IMR-90 (cell line): ENCODE results near the gene CARD10. TPM values are rescaled to one million over a fixed set of nuclear protein-coding genes. Genes with fewer than 3 reads are reported as not detected.

ENCODE experiments used
- ATAC-seq: fragments of 200-7000 bp; cut with Tn5 transposase; 2 replicates; pipeline ENCODE4 v1.9.1; 2020; ENCODE audit warnings: low read depth, mild to moderate bottlenecking, moderate library complexity
- BruUV-seq: library from RNA; stranded (reverse); fragments of 400-500 nt; replicated peaks from 2 replicates; lab custom pipeline; 2021; lab: Mats Ljungman, UMichigan
- CTCF ChIA-PET: fragments of 300-600 bp; formaldehyde crosslinking; extraction: SDS; loops from one replicate; lab custom pipeline; 2021; ENCODE audit warnings: antibody characterized with exemption; lab: Yijun Ruan, JAX
- POLR2A ChIA-PET: fragments of 300-600 bp; sonication (Branson Sonifier 250); formaldehyde crosslinking; loops from one replicate; lab custom pipeline; 2022; ENCODE audit warnings: antibody characterized with exemption; ENCODE audit not compliant: unreplicated experiment; lab: Charles Lee
- DNase-seq: peaks from one replicate; pipeline ENCODE4 v3.0.0; 2013
- H2AFZ ChIP-seq: replicated peaks from 2 replicates; pipeline ENCODE3; 2013; ENCODE audit warnings: low read length, mild to moderate bottlenecking; ENCODE audit not compliant: poor library complexity
- H2AK5ac ChIP-seq: 2 replicates; pipeline ENCODE4 v1.6.1; 2013; ENCODE audit warnings: low read depth, low read length, inconsistent platforms
- H2AK9ac ChIP-seq: replicated peaks from 2 replicates; pipeline ENCODE3; 2013; ENCODE audit warnings: mild to moderate bottlenecking, low read depth, low read length, moderate library complexity; ENCODE audit not compliant: poor library complexity
- H2BK120ac ChIP-seq: 2 replicates; pipeline ENCODE4 v1.6.1; 2013; ENCODE audit warnings: low read depth, low read length, inconsistent platforms
- H2BK15ac ChIP-seq: 3 replicates; pipeline ENCODE4 v1.6.1; 2013; ENCODE audit warnings: low read depth, low read length, inconsistent platforms
- H2BK20ac ChIP-seq: 2 replicates; pipeline ENCODE4 v1.6.1; 2013; ENCODE audit warnings: low read depth, mild to moderate bottlenecking, inconsistent platforms, low read length, moderate library complexity
- H2BK5ac ChIP-seq: 2 replicates; pipeline ENCODE4 v1.6.1; 2013; ENCODE audit warnings: mild to moderate bottlenecking, low read depth, low read length, inconsistent platforms; ENCODE audit not compliant: poor library complexity, severe bottlenecking
- H3K14ac ChIP-seq: replicated peaks from 2 replicates; pipeline ENCODE4 v1.6.1; 2013; ENCODE audit warnings: low read depth, low read length, inconsistent platforms
- H3K18ac ChIP-seq: 2 replicates; pipeline ENCODE4 v1.6.1; 2013; ENCODE audit warnings: low read depth, low read length, control low read depth
- H3K23ac ChIP-seq: 2 replicates; pipeline ENCODE4 v1.6.1; 2013; ENCODE audit warnings: low read depth, low read length, inconsistent platforms
- H3K27ac ChIP-seq: 2 replicates; pipeline ENCODE4 v1.5.1; 2013; ENCODE audit warnings: mild to moderate bottlenecking, control low read depth, low read length; ENCODE audit not compliant: insufficient read depth
- H3K27me3 ChIP-seq: 2 replicates; pipeline ENCODE4 v1.6.1; 2013; ENCODE audit warnings: low read length; ENCODE audit not compliant: control insufficient read depth, insufficient read depth
- H3K36me3 ChIP-seq: 2 replicates; pipeline ENCODE4 v1.6.1; 2013; ENCODE audit warnings: low read length, mixed read lengths; ENCODE audit not compliant: control insufficient read depth, insufficient read depth
- H3K4ac ChIP-seq: 2 replicates; pipeline ENCODE4 v1.6.1; 2013; ENCODE audit warnings: low read depth, low read length, inconsistent platforms
- H3K4me1 ChIP-seq: 2 replicates; pipeline ENCODE4 v1.6.1; 2013; ENCODE audit warnings: low read length, mixed read lengths; ENCODE audit not compliant: control insufficient read depth, insufficient read depth
- H3K4me2 ChIP-seq: 2 replicates; pipeline ENCODE4 v1.6.1; 2013; ENCODE audit warnings: low read depth, mild to moderate bottlenecking, control low read depth, low read length, moderate library complexity
- H3K4me3 ChIP-seq: 2 replicates; pipeline ENCODE4 v1.5.1; 2013; ENCODE audit warnings: low read depth, mild to moderate bottlenecking, control low read depth, low read length, moderate library complexity; ENCODE audit not compliant: insufficient read depth
- H3K56ac ChIP-seq: 2 replicates; pipeline ENCODE4 v1.6.1; 2013; ENCODE audit warnings: low read length, inconsistent platforms; ENCODE audit not compliant: insufficient read depth; ENCODE audit errors: extremely low read depth
- H3K79me1 ChIP-seq, 2 experiments: 2 replicates each; pipeline ENCODE4 v1.6.1; 2013; ENCODE audit warnings: low read length in 2 of 2, inconsistent platforms in 1 of 2, low read depth in 1 of 2
- H3K9ac ChIP-seq: 2 replicates; pipeline ENCODE4 v1.6.1; 2013; ENCODE audit warnings: low read depth, low read length, control low read depth
- H3K9me1 ChIP-seq: 2 replicates; pipeline ENCODE4 v1.6.1; 2013; ENCODE audit warnings: low read length, inconsistent platforms; ENCODE audit not compliant: insufficient read depth
- H3K9me3 ChIP-seq: 2 replicates; pipeline ENCODE4 v1.6.1; 2013; ENCODE audit warnings: low read length; ENCODE audit not compliant: control insufficient read depth, insufficient read depth
- H4K20me1 ChIP-seq: 2 replicates; pipeline ENCODE4 v1.6.1; 2013; ENCODE audit warnings: low read length, inconsistent platforms; ENCODE audit not compliant: insufficient read depth
- H4K5ac ChIP-seq: 2 replicates; pipeline ENCODE4 v1.6.1; 2013; ENCODE audit warnings: mild to moderate bottlenecking, low read depth, low read length, control low read depth
- H4K8ac ChIP-seq, 2 experiments: 2 replicates each; pipeline ENCODE4 v1.6.1; 2013; ENCODE audit warnings: low read depth in 2 of 2, low read length in 2 of 2, control low read depth in 1 of 2, inconsistent platforms in 1 of 2
- H4K91ac ChIP-seq: 2 replicates; pipeline ENCODE4 v1.6.1; 2013; ENCODE audit warnings: low read depth, low read length, inconsistent platforms; ENCODE audit not compliant: insufficient read depth
- BHLHE40 ChIP-seq: fragments of 150-350 bp; IDR thresholded peaks from 2 replicates; pipeline ENCODE4 v1.6.1; 2016; ENCODE audit warnings: mild to moderate bottlenecking, low read depth, low read length
- CEBPB ChIP-seq: IDR thresholded peaks from 2 replicates; pipeline ENCODE4 v1.6.1; 2012; ENCODE audit warnings: low read depth, low read length, improper control_type of control experiment
- CHD1 ChIP-seq: IDR thresholded peaks from 2 replicates; pipeline ENCODE4 v1.6.1; 2012; ENCODE audit warnings: low read depth, low read length, improper control_type of control experiment
- FOS ChIP-seq: fragments of 150-350 bp; IDR thresholded peaks from 2 replicates; pipeline ENCODE4 v1.6.1; 2016; ENCODE audit warnings: low read depth, low read length
- MAFK ChIP-seq: IDR thresholded peaks from 2 replicates; pipeline ENCODE4 v1.6.1; 2012; ENCODE audit warnings: low read depth, low read length, improper control_type of control experiment
- MAZ ChIP-seq: IDR thresholded peaks from 2 replicates; pipeline ENCODE4 v1.6.1; 2012; ENCODE audit warnings: low read depth, mild to moderate bottlenecking, low read length, improper control_type of control experiment, moderate library complexity, borderline replicate concordance
- MXI1 ChIP-seq: IDR thresholded peaks from 2 replicates; pipeline ENCODE4 v1.6.1; 2012; ENCODE audit warnings: low read depth, mild to moderate bottlenecking, low read length, moderate library complexity, borderline replicate concordance
- NFE2L2 ChIP-seq: fragments of 150-350 bp; IDR thresholded peaks from 2 replicates; pipeline ENCODE4 v1.6.1; 2016; ENCODE audit warnings: low read depth, mild to moderate bottlenecking, low read length
- POLR2A ChIP-seq: IDR thresholded peaks from 2 replicates; pipeline ENCODE4 v1.6.1; 2012; ENCODE audit warnings: mild to moderate bottlenecking, low read depth, low read length
- RCOR1 ChIP-seq: IDR thresholded peaks from 2 replicates; pipeline ENCODE4 v1.6.1; 2012; ENCODE audit warnings: mild to moderate bottlenecking, low read length, improper control_type of control experiment; ENCODE audit not compliant: insufficient replicate concordance
- RFX5 ChIP-seq: IDR thresholded peaks from 2 replicates; pipeline ENCODE4 v1.8.0; 2012; ENCODE audit warnings: low read depth, mild to moderate bottlenecking, low read length, moderate library complexity
- SMC3 ChIP-seq: fragments of 150-350 bp; IDR thresholded peaks from 2 replicates; pipeline ENCODE4 v1.6.1; 2016; ENCODE audit warnings: low read depth, mild to moderate bottlenecking, antibody characterized with exemption, low read length, moderate library complexity
- WGBS, 2 experiments: methylation state at CpG; one replicate each; pipeline versions ENCODE4 v1.1.5 to v1.1.7; 2013; ENCODE audit warnings: missing lambda C conversion rate in 2 of 2; ENCODE audit not compliant: insufficient read length in 1 of 2; ENCODE audit errors: extremely low coverage in 2 of 2; 5-methylcytosine and 5-hydroxymethylcytosine counted together
- dilution Hi-C: fragments of 300-500 bp; cut with HindIII; formaldehyde crosslinking; loops from one replicate; pipeline ENCODE4 v1.14.3; 2018; ENCODE audit warnings: low sequenced_read_pairs; ENCODE audit not compliant: unreplicated experiment
- in situ Hi-C: fragments of 300-500 bp; cut with MboI; formaldehyde crosslinking; loops from 3 replicates; pipeline ENCODE4 v1.14.3; 2019; ENCODE audit warnings: low sequenced_read_pairs, inconsistent platforms, mixed read lengths
- intact Hi-C: fragments of 100-400 bp; cut with micrococcal nuclease; formaldehyde crosslinking; loops from 2 replicates; pipeline ENCODE4 v1.10.0; 2022
- polyA plus RNA-seq, 3 experiments: library from polyadenylated mRNA; depleted of rRNA; stranded (reverse); fragments of >200 nt; gene quantifications; 2 replicates each; pipeline ENCODE4 v1.2.3, GENCODE V29; 2012; ENCODE audit warnings: low replicate concordance in 1 of 3
- total RNA-seq: library from RNA; depleted of rRNA; stranded (reverse); fragments of >200 nt; gene quantifications from 2 replicates; pipeline ENCODE4 v1.2.3, GENCODE V29; 2012
- TF ChIP-seq, protein P1 (sequence below): fragments of 150-350 bp; IDR thresholded peaks from 2 replicates; pipeline ENCODE4 v1.6.1; 2016; ENCODE audit warnings: low read depth, mild to moderate bottlenecking, low read length, moderate library complexity, borderline replicate concordance
- TF ChIP-seq, protein P2 (sequence below): conservative IDR thresholded peaks from 2 replicates; pipeline ENCODE4 v1.5.1; 2012; ENCODE audit warnings: mild to moderate bottlenecking, low read depth, low read length, improper control_type of control experiment
- TF ChIP-seq, protein P3 (sequence below): fragments of 150-350 bp; IDR thresholded peaks from 2 replicates; pipeline ENCODE4 v1.6.1; 2017; ENCODE audit warnings: mild to moderate bottlenecking, antibody characterized with exemption, low read length, low read depth

Gene CARD10
- total and polyA plus RNA-seq, 2 of the 4 experiments (the other 2 are of a cell fraction): 6.1 to 18.4 TPM

DNA sequence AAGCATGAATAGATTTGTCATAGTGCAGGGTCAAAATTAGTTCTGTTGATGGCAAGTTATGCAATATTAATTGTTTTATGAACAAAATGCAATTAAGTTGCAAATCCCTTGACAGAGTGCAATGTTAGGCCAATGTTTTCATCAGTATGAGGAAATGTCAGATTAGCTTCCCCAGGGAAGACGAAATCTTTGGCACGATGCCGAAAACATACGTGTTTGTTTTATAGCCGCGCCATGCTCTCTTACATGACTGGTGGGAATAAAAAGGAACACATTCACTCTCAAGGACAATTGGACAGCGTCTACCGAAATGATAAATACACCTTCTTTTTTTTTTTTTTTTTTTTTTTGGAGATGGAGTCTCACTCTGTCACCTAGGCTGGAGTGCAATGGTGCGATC lies 60.0 kb downstream of the CARD10 start:
- H2BK5ac ChIP-seq: no peak overlapping the region
- whole genome bisulfite sequencing, 2 experiments: no CpG with 5 or more reads among the region's 9 CpGs
- no peak for ATAC-seq
- no peak overlapping the region for H3K4ac ChIP-seq
- intact Hi-C loops (loop anchor here (5.0 kb wide), 1 partner anchor 382 kb away; no protein-coding TSS in a partner anchor), in situ Hi-C loops (loop anchor here (5.0 kb wide), 1 partner anchor 142 kb away; no protein-coding TSS in a partner anchor), dilution Hi-C loops (no loop called here)
- peaks cover 12% of the 10 kb centered on the region for H3K9me1 ChIP-seq
- H4K8ac ChIP-seq: no peak overlapping the region
- H3K18ac ChIP-seq: no peak overlapping the region
- BruUV-seq: no TSS peak
- H3K27me3 ChIP-seq: peaks cover 9% of the 10 kb centered on the region
- no peak overlapping the region for H4K91ac ChIP-seq
- TF ChIP-seq RCOR1 (no peak), RFX5 (no peak), NFE2L2 (no peak), POLR2A (no peak), FOS (no peak), MXI1 (no peak), BHLHE40 (no peak), MAZ (no peak), MAFK (no peak), CEBPB (no peak), SMC3 (no peak), CHD1 (no peak)
- TF ChIP-seq, protein P1, sequence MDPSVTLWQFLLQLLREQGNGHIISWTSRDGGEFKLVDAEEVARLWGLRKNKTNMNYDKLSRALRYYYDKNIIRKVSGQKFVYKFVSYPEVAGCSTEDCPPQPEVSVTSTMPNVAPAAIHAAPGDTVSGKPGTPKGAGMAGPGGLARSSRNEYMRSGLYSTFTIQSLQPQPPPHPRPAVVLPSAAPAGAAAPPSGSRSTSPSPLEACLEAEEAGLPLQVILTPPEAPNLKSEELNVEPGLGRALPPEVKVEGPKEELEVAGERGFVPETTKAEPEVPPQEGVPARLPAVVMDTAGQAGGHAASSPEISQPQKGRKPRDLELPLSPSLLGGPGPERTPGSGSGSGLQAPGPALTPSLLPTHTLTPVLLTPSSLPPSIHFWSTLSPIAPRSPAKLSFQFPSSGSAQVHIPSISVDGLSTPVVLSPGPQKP: no peak
- TF ChIP-seq, protein P2, sequence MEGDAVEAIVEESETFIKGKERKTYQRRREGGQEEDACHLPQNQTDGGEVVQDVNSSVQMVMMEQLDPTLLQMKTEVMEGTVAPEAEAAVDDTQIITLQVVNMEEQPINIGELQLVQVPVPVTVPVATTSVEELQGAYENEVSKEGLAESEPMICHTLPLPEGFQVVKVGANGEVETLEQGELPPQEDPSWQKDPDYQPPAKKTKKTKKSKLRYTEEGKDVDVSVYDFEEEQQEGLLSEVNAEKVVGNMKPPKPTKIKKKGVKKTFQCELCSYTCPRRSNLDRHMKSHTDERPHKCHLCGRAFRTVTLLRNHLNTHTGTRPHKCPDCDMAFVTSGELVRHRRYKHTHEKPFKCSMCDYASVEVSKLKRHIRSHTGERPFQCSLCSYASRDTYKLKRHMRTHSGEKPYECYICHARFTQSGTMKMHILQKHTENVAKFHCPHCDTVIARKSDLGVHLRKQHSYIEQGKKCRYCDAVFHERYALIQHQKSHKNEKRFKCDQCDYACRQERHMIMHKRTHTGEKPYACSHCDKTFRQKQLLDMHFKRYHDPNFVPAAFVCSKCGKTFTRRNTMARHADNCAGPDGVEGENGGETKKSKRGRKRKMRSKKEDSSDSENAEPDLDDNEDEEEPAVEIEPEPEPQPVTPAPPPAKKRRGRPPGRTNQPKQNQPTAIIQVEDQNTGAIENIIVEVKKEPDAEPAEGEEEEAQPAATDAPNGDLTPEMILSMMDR: no peak
- TF ChIP-seq, protein P3, sequence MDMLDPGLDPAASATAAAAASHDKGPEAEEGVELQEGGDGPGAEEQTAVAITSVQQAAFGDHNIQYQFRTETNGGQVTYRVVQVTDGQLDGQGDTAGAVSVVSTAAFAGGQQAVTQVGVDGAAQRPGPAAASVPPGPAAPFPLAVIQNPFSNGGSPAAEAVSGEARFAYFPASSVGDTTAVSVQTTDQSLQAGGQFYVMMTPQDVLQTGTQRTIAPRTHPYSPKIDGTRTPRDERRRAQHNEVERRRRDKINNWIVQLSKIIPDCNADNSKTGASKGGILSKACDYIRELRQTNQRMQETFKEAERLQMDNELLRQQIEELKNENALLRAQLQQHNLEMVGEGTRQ: no peak
- no peak overlapping the region for H2BK120ac ChIP-seq
- no peak overlapping the region for H3K23ac ChIP-seq
- H3K4me2 ChIP-seq: no peak overlapping the region
- peaks cover 17% of the 10 kb centered on the region for H3K4me1 ChIP-seq
- no peaks in the 10 kb centered on the region; the same call in 1 of the 2 replicates for H4K20me1 ChIP-seq
- H2BK20ac ChIP-seq: no peak overlapping the region
- no peak overlapping the region for H3K56ac ChIP-seq
- POLR2A ChIA-PET: interaction anchor here (0.6 kb wide), 1 partner anchor 145 kb away, joined by 3 read pairs; no protein-coding TSS in a partner anchor
- no peak overlapping the region for H3K27ac ChIP-seq
- H3K79me1 ChIP-seq: peaks cover 0 to 2% of the 10 kb centered on the region in 2 experiments; a peak in 1 of 4 replicates
- DNase-seq: no peak
- CTCF ChIA-PET: interaction anchor here (0.6 to 1.0 kb wide), 4 partner anchors 13 to 1720 kb away, joined by 3 to 6 read pairs (median 4); no protein-coding TSS in a partner anchor
- no peak overlapping the region for H2BK15ac ChIP-seq
- no peaks in the 10 kb centered on the region for H3K36me3 ChIP-seq
- no peak overlapping the region for H3K14ac ChIP-seq
- H3K9ac ChIP-seq: no peak overlapping the region
- no peak overlapping the region for H4K5ac ChIP-seq
- H2AFZ ChIP-seq: no peak overlapping the region
- H3K9me3 ChIP-seq: no peaks in the 10 kb centered on the region
- H3K4me3 ChIP-seq: no peak overlapping the region
- no peak overlapping the region for H2AK9ac ChIP-seq
- no peak overlapping the region for H2AK5ac ChIP-seq
